Forelimb muscle (tissue), 1 donor: ENCODE results near the gene ECSIT. TPM values are rescaled to one million over a fixed set of nuclear protein-coding genes. Genes with fewer than 3 reads are reported as not detected.

ENCODE experiments used
- DNase-seq: peaks from one replicate; pipeline ENCODE4 v3.0.0-alpha.2; 2013; ENCODE audit warnings: low read depth
- polyA plus RNA-seq: library from polyadenylated mRNA; unstranded; fragments of 120-200 nt; gene quantifications from one replicate; pipeline ENCODE4 v1.2.1, GENCODE V29; 2013; ENCODE audit not compliant: insufficient read length

Gene ECSIT
- polyA plus RNA-seq, 1 donor: 38.2 TPM

DNA sequence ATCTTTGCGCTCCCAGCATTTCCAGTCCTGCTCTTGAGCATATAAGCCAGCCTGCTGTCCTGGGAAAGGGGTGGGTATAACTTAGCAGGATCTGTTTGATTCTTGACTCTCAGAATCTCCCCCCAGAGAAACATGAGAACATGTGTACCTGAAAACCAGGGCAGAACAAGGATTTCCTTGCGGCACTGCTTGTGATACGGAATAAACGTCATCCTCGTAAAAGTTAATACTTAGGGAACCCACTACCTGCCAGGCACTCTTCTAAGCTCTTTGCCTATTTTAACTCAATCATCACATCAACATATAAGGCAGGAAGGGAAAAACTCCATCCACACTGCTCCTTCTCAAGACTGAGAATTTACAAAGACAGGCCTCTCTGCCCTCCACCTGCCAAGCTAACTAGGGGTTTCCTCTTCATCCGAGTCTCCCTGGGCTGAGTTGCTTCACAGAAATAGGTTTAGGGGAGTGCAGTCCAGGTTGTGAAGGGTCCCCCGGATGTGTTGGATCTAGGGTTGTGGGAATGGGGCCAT is 24.4 kb downstream of the ECSIT start:
- DNase-seq: no peak

DNA sequence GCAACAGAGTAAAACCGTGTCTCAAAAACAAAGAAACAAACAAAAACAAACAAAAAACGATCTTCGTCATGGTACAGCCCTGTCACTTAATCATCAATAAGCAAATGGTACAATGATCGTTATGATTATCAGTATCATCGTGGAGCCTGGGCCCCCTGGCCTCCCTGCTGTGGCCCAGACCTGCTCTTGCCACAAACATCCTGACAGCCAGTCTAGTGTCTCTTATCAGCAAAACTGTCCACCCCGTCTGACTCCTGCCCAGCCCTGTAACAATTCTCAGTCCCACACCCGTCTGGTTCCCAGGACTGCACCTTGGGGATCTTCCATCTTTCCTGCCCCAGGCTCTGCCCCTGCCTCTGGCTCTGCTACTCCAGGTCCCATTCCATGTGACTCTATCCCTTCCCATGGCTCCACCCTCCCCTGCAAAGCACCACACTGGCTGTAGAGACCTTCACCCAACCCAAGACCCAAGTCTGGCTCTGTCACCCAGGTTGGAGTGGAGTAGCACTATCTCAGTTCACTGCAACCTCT is 29.0 kb downstream of the ECSIT start:
- no peak for DNase-seq

DNA sequence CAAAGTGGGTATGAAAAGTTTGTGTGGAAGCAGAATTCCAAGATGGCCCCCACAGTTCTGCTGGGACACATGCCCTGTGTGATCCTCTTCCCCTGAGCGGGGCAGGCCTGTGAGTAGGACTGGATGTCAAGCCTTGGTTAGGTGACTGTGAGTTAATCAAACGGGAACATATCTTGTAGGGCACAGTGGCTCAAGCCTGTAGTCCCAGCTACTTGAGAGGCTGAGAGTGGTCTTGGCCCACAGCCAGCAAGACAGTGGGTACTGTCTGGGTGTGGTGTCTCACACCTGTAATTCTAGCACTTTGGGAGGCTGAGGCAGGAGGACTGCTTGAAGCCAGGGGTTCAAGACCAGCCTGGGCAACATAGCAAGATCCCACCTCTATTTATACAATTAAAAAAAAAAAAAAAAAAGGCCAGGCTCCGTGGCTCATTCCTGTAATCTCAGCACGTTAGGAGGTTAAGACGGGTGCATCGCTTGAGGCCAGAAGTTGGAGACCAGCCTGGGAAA is 29.7 kb downstream of the ECSIT start:
- DNase-seq: no peak

DNA sequence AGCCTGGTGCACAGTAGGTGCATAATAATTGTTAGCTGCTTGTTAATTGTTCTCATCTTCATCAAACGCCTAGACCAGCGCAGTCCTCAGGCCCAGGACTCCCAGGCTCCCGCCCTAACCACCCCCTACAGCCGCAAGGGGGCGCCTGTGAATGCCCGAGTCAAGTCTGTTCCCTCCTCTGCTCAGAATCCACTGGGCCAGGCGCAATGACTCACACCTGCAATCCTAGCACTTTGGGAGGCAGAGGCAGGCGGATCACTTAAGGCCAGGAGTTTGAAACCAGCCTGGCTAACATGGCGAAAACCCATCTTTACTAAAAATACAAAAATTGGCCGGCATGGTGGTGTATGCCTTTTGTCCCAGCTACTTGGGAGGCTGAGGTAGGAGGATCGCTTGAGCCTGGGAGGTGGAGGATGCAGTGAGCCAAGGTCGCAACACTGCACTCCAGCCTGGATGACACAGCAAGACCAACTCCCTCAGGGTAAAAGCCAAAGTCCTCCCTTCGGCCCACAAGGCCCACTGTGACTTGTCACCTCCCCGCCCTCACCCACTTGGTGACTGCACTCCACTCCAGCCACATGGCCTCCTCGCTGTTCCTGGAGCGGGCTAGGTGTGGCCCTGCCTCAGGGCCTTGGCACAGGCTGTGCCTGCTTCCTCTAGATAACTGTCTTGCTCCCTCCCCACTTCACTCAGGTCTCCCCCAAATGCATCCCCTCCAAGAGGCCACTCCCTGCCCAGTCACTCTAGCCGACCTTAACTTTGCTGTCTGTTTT is 32.4 kb downstream of the ECSIT start:
- DNase-seq: no peak

DNA sequence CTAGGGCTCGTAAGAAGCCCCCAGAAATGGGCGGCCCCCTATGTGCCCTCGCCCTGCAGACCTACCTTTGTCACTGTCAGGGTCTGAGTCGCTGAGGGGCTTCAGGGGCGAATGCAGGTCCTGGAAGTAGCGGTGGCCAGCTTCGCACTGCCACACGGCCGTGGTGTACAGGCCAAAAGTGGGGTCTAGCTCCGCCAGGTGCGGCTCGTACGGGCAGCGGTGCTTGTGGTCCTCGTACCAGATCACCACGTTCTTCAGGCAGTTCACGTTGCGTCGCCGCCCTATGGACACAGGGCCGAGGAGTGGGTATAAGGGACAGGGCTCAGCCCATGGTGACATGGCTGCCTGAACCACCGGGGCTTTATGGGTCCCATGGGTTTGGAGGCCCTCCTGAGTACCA is 33.0 kb downstream of the ECSIT start:
- no peak for DNase-seq

DNA sequence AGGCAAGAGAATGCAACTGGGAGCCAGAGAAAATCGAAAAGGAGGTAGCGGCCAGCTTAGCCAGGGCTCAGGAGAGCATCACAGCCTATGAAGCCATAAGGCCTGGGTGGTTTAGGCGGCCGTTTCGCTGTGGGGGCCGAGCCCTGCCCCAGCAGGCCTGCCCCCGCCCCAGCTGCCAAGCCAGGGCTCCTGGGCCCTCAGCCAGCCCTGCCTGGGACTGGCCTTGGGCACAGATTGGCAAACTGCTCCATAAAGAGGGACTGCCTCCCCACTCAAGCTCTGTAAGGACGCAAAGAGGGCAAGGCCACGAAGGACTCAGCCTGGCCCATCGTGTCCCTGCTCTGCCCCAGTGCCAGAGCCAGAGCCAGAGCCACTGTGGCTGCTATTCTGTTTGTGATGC is 33.5 kb downstream of the ECSIT start:
- no peak for DNase-seq

DNA sequence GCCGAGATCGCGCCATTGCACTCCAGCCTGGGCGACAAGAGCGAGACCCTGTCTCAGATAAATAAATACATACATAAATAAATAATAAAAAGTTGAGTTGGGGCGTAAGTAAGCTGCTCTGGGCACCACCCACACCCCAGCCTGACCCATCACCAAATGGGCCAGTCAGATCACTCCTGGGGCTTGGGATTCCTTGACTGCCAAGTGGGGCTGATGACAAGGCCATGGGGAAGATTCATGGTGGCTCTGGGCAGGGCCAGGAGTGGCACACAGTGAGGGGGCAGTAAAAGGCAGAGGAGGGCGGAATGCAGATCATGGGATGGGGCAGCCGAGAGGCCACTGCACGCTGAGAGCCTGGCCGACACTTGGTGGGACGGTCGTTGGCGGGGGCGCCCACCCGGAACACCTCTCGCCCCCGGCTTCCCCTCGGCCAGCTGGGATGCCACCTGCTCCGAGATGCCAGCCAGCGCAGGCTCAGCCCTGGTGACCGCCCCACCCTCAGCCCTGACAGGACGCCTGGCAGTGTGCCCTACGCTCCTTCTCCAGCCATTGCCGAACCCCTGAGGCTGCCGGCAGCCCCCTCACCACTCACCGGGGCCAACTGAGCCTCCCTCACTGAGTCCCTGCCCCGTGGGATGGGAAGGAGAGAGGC is 34.2 kb downstream of the ECSIT start:
- no peak for DNase-seq

DNA sequence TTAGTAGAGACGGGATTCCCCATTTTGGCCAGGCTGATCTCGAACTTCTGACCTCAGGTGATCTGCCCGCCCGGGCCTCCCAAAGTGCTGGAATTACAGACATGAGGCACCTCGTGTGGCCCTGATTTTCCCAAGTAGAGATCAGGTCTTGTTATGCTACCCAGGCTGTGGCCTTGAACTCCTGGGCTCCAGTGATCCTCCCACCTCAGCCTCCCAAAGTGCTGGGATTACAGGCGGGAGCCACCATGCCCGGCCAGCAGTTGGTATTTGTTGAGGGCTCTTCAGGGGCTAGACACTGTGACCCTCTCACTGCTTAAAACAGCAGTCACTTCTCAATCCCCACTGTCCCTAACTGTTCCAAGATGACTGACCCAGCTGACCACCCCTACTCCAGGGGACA is 39.6 kb downstream of the ECSIT start:
- DNase-seq: no peak

DNA sequence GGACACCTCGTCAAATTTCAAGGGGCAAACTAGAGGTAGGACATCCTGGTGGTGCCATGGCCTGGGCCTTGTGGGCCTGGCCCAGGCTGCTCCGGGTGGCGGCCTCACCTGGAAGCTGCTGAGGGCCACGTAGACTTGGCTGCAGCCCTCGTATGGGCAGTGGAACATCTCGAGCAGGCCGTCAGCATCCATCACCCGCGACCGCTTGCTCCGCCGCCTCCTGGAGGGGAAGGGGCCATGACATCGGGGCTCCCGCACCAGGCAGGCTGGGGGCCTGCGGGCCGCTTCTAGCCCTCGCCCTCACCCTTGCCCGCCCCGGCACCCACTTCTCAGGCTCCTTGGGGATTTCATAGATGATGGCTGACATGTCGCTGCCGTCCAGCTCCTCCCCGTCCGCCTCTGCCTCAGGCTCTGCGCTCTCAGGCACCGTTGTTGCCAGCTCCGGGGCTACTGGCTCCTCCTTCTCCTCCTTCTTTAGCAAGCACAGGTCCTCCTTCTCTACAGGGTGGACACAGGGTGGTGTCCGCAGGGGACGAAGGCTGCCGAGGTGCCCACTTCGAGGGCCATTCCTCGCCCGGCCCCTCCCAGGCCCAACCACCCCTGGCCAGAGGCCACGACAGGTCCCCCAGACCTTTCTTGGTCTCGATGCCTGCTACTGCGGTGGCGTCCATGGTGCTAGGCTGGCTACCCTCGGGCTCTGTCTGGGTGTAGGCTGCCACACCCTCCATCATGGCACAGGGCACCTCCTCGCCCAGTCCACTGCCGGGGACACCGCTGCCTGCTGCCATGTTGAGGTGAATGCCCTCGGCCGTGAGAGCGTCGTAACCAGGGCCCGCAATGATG is 42.1 kb downstream of the ECSIT start:
- DNase-seq: no peak

DNA sequence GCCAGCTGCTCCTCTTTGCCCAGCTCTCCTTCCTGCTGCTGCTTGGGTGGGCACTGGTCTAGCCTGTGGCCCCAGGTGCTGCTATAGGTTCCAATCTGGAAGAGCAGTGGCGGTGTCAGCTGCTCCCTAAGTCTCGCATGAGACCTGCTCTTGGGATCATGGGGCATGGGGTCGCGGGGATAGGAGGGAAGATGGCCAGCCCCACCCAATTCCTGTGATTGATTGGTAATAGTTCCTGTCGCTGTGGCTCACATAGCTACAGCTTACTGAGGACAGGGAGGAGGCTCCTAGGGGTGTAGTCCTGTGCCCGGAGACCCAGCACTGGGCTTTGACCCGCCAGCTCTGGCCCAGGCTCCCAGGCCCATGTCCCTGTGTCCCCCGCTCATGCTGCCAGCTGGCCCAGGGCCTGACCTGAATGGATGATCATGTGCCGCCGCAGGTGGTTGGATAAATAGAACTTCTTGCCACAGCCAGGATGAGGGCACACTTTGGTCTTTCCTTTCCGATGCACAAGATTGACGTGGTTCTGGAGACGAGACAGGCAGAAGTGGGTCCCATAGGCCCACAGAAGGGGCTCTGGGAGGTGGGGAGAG is 43.6 kb downstream of the ECSIT start:
- no peak for DNase-seq

DNA sequence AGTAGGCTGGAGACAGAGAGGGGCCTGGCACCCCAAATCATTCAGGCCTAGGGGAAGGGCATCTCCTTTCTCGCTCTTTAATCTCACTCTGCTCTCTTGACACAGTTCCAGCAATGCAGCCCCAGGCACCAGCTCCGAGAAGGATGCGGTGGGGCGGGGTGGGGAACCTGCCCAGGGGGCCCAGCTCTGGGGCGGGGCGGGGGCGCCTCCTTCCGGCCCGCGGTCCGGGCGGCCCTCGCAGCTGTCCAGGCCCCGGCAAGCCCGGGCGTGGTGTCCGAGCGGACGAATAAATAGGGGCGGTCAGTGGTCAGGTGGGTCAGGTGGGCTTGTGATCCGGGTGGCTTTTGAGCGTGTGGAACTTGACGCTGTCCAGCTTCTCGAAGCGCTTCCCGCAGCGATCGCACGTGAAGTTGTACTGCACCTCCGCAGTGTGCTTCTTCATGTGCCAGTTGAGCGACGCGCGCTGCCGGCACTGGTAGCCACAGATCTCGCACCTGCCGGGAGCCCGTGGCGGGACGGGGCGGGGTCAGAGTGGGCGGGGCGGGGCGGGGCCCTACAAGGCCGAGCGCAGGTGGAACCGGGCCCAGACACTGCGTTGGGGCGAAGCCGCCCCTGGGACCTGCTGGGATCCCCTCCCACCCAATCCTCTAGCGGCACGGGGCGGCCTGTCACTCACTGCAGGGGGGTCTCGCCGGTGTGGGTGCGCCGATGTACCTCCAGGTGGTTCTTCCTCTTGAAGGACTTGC is 45.4 kb downstream of the ECSIT start:
- no peak for DNase-seq

DNA sequence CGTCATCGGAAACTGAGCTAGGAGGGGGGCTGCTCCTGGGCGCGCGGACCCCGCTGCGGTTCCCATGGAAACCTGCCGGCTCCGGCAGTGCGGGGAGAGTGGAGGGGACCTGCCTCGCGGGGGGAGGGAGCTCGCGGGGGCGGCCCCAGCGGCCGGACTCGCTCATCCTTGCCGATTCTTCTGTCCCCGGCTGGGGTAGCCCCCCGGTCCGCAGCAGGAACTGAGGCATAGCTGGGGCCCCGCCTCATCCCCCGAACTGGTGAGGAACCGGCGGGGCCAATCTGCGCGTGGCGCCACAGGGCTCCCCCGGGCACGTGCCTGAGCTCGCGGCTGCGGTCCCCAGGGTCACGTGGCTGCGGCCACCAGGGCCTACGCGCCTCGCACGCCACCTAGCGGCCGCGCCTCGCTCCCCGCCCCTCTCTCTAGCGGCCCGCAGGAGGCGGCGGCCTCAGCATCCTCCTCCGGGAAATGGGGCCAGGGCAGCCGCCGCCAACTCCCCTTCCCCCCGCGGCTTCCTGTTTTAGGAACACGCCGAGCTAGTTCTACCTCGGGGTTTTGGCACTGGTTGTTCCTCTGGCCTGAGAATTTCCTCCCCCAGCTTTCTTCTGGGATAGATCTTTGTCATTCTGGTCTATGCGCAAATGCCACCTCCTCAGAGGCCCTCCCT is 46.4 kb downstream of the ECSIT start:
- DNase-seq: no peak

DNA sequence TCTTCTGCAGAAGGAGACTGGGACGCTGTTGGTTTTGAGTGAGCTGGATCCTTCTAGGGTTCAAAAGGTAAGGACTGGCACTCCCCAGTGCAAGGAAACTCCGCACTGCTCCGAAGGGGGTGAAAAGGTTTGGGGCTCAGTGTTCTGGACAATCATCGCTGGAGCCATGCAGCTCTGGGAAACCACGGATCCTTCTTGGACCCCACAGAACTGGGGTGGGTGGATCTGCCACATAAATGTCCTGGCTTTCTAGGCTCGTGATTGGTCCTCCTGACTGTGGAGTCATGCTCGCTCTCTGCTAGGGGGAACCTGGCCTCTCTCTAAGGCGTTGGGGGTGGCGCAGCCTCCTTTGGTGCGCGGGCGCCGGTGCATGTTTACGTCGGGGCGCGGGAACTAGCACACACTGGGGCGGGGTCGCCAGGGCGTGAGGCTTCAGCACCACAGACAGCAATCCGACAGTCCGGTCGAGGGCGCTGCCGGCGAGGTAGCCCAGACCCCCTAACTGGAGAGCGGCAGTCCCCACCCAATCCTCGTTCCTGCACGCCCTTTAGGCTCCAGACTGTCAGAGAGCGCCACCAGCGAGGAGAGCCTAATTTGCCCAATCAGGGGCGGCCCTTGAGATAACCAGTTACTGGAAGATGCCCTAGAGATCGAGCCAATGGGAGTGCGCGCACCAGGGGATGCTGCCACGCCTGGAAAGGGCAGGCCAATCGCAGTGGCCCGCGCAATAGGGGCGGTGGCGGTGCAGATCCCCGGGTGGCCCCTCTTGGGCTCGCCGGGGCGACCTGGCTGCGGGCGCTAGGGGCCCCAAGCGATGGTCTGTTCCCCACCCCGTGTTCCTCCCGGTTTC is 47.2 kb downstream of the ECSIT start:
- DNase-seq: no peak

DNA sequence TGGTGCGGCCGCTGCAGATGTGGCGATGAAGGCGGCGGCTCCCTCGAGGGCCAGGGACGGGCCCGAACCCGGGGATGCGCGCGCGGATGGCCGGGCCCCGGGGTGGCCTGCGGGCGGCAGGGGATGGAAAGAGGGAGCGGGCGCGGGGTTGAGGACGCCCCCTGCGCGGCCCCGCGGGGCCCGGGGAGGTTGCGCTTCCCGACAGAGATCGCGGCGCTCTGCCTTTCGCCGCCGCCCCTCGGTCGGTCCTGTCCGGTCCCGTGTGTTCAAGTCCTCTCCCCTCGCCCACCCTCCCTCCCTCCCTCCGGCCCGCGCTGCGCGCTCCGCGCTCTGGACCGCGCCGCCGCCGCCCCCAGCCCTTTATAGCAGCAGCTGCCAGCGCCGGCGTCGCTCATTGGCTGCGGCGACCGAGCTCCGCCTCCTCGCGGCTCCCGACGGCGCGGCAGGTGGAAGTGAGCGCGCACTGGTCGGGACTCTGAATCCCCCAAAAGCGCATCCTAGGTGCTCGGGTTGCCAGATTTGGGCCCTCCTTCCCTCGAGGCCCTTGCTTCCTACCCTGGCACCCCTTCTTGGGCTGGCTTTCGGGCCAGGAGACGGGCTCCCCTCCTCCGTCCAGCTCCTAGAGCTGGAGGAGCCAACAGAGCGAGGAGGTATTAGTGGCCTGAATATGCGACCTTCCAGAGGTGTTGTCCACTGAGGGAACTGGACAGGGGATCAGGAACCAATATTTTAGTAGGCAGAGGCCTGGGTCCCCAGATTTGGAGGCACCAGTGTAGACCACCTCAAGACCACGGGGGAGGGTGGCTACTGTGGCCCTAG is 48.0 kb downstream of the ECSIT start, which contains the start of gene ELAVL3:
Gene ELAVL3 (minus strand): TSS at position 332 of the 819 bp plus-strand sequence. CDS start 438 bp downstream, outside the sequence.
- no peak for DNase-seq

DNA sequence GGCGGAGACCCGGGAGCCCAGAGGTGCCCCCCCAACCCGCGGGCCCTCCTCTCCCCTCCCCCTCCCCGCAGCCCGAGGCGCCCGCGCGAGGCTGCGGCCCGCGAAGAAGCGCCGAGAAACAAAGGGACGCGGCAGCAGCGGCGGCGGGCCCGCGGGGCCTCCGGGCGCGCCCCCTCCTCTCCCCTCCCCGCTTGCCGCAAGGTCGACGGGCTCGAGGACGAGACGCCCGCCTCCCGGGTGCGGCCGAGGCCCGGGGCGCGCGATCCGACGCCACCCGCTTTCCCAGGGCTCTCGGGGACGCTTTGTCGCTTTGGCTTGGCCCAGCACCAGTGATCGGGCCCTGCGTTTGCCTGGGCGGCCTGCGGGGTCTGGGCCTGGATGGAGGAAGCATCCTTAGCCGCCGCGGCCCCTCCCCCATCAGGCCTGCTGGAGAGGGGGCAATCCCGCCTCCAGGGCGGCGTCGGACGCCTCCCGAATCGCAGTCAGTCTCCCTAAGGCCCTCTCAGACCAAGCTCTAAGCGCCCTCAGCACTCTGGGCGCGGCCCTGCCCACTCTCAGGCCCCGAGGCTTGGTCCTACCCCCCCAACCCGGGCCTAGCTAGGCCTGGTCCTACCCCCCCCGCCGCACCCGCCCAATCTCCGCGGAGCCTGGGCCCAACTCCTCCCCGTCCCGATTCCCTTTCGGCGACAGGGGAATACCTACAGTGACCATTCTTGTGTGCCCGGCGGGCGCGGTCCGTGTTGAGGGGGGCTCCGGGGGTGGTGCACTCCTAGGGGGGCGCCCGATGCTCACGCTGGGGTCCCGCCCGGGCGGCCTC is 48.8 kb downstream of the ECSIT start:
- no peak for DNase-seq

DNA sequence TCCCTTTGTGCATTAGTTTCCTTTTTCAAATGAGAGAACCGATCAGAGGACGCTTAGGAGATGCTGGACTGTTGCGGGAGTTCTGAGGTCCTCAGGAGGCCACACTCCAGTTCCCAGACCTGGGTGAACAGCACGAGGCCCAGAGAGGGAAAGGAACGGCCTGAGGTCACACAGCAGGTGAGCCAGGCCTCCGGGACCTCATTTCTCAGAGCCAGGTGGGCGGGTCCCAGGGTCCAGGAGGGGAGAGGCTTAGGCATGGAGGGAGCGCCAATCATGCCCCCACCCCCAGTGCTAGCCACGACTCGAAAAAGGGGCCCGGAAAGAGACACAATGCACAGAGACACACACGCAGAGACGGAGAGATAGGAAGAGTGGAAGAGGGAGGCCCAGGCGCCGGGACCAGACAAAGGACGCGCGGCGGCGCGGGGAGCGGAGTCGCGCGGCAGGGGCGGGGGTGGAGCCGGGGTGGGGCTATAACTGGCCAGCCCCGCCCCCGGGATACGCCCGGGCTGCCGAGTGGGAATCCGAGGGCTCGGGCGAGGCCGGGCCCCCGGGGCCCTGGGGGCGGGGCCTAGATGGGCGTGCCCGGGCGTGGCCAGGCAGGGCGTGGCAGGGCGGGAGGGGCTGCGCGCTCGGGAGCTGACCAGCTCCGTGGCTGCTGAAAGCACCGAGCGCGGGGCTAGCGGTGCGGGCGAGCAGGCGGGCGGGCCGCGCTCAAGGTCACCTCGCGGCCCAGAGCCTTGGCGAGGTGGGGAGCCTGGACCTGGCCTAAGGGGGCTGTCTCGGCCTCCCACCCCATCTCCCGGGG is 49.6 kb downstream of the ECSIT start:
- DNase-seq: no peak
